Sigmoid colon (tissue), 7 donors: ENCODE data around the gene PCDHGC4. TPM values are rescaled to one million over a fixed set of nuclear protein-coding genes. Genes with fewer than 3 reads are reported as not detected.

ENCODE experiments used
- DNase-seq: peaks from one replicate; pipeline ENCODE4 v3.0.0-alpha.2; 2019
- H3K27ac ChIP-seq, 4 donors: fragments of 200-600 bp; sonication (generic); one replicate each; pipeline ENCODE4 v1.5.1; 2016 to 2019; ENCODE audit warnings: mild to moderate bottlenecking in 1 of 4
- H3K27me3 ChIP-seq, 3 donors: fragments of 200-600 bp; sonication (generic); one replicate each; pipeline ENCODE4 v1.5.1; 2019; ENCODE audit warnings: mild to moderate bottlenecking in 1 of 3
- H3K36me3 ChIP-seq, 4 donors: fragments of 200-600 bp; sonication (generic); one replicate each; pipeline ENCODE4 v1.5.1; 2016 to 2019
- H3K4me1 ChIP-seq, 4 donors: fragments of 200-600 bp; sonication (generic); one replicate each; pipeline ENCODE4 v1.5.1; 2017 to 2019
- H3K4me3 ChIP-seq, 4 donors: fragments of 200-600 bp; sonication (generic); one replicate each; pipeline ENCODE4 v1.5.1; 2017 to 2019; ENCODE audit warnings: mild to moderate bottlenecking in 2 of 4, moderate library complexity in 1 of 4
- H3K9me3 ChIP-seq, 4 donors: fragments of 200-600 bp in 3 of 4; sonication (generic) in 3 of 4; one replicate each; pipeline versions ENCODE4 v1.5.1 to v1.6.1; 2013 to 2019
- CTCF ChIP-seq, 4 experiments: fragments of 450-650 bp in 3 of 4; fragments of 200-600 bp in 1 of 4; IDR thresholded peaks; one replicate each; pipeline ENCODE4 v1.5.1; 2016 to 2019; ENCODE audit warnings: antibody characterized with exemption in 4 of 4, mild to moderate bottlenecking in 3 of 4, moderate library complexity in 2 of 4
- EP300 ChIP-seq, 4 donors: sonication (generic); formaldehyde crosslinking; IDR thresholded peaks; one replicate each; pipeline ENCODE4 v1.6.1; 2017; ENCODE audit warnings: antibody characterized with exemption in 4 of 4
- POLR2A ChIP-seq, 2 donors: fragments of 450-650 bp; IDR thresholded peaks; one replicate each; pipeline ENCODE4 v1.6.1; 2016; ENCODE audit warnings: antibody characterized with exemption in 2 of 2, mild to moderate bottlenecking in 2 of 2, moderate library complexity in 2 of 2
- POLR2AphosphoS5 ChIP-seq, 4 donors: sonication (generic); formaldehyde crosslinking; IDR thresholded peaks; one replicate each; pipeline ENCODE4 v1.6.1; 2017; ENCODE audit warnings: antibody characterized with exemption in 4 of 4
- WGBS, 2 donors: extraction: QIAGEN DNeasy Blood & Tissue Kit; methylation state at CpG; one replicate each; pipeline ENCODE4 v1.1.7; 2013; 5-methylcytosine and 5-hydroxymethylcytosine counted together
- intact Hi-C: fragments of 100-400 bp; cut with DNase I; formaldehyde crosslinking; loops from one replicate; pipeline ENCODE4 v1.15.1; 2023
- polyA plus RNA-seq, 3 donors: library from polyadenylated mRNA; stranded (reverse); fragments of 200-250 nt; gene quantifications; one replicate each; pipeline ENCODE4 v1.2.3, GENCODE V29; 2013
- total RNA-seq, 4 donors: library from RNA; depleted of rRNA; stranded (reverse); fragments of >200 nt; gene quantifications; one replicate each; pipeline ENCODE4 v1.1.0, GENCODE V29; 2016
- donor health status: healthy with polysubstance abuse.
- donor health status: Bipolar disorder and iron deficiency.
- donor health status: healthy.

Gene PCDHGC4
- total and polyA plus RNA-seq, 7 donors: 0.47 to 8.6 (median 3.0) TPM; not detected in 2

DNA sequence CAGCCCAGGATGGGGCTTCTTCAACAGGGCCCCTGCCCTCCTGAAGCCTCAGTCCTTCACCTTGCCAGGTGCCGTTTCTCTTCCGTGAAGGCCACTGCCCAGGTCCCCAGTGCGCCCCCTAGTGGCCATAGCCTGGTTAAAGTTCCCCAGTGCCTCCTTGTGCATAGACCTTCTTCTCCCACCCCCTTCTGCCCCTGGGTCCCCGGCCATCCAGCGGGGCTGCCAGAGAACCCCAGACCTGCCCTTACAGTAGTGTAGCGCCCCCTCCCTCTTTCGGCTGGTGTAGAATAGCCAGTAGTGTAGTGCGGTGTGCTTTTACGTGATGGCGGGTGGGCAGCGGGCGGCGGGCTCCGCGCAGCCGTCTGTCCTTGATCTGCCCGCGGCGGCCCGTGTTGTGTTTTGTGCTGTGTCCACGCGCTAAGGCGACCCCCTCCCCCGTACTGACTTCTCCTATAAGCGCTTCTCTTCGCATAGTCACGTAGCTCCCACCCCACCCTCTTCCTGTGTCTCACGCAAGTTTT is 27.6 kb downstream of the PCDHGC4 start:
- Histone ChIP-seq H3K4me1 (peaks cover 0 to 64% (median 56%) of the 10 kb centered on the region in 4 donors), H3K4me3 (peak overlapping the region; percentile 50 to 72 (median 60)), H3K27ac (peak overlapping the region; percentile 89 to 97 (median 92)), H3K36me3 (peaks cover 0 to 13% (median 6%) of the 10 kb centered on the region in 4 donors), H3K9me3 (no peaks in the 10 kb centered on the region), H3K27me3 (no peaks in the 10 kb centered on the region)
- TF ChIP-seq EP300 (IDR thresholded peaks at IDR 0.05) (no peak), CTCF (IDR thresholded peaks at IDR 0.05) (peak; percentile 82 to 91 (median 88)), POLR2AphosphoS5 (IDR thresholded peaks at IDR 0.05) (peak in 3 of 4 donors; percentile 31 to 46 (median 33)), POLR2A (IDR thresholded peaks at IDR 0.05) (no peak)
- 6 to 37% methylated on average over 28 of the region's 28 CpGs for WGBS, 2 donors
- intact Hi-C loops: loop anchor here (1.0 kb wide), 1 partner anchor 36 kb away; no protein-coding TSS in a partner anchor
- peak; percentile 93 for DNase-seq

DNA sequence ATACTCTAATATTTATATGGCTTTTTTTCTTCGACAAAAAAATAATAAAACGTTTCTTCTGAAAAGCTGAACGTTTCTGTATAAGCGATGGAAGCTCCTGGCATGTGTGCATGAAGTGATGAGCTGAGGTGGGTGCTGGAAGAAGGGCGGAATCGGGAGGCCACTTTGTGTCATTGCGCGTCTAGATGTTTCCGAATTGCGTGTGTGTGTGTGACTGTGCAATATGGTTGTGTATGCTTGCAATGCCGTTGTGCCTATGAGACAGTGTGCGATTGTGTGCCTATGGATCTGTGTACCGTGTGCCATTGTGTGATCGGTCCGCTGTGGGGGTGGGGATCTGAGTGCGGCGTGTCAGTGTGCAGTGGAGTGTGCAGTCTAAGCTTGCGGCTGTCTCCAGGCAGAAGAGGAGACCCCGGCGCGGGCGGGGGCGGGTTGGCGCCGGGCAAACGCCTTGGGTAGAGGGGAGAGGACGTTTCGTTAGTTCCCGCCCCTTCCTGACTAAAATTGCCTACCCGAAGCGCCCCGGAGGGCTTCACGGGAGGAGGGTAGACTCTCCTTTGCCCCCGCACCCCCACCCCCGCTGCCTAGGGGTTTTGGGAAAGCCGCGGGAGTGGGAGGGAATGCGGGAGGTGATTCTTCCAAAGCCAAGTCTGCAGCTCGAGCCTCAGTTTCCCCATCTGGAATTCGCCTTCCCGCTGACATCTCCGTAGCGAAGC is 28.2 kb downstream of the PCDHGC4 start:
- Histone ChIP-seq H3K36me3 (peaks cover 0 to 13% (median 6%) of the 10 kb centered on the region in 4 donors), H3K4me1 (peaks cover 0 to 58% (median 50%) of the 10 kb centered on the region in 4 donors)
- intact Hi-C loops: loop anchor here (1.0 kb wide), 1 partner anchor 37 kb away; no protein-coding TSS in a partner anchor

DNA sequence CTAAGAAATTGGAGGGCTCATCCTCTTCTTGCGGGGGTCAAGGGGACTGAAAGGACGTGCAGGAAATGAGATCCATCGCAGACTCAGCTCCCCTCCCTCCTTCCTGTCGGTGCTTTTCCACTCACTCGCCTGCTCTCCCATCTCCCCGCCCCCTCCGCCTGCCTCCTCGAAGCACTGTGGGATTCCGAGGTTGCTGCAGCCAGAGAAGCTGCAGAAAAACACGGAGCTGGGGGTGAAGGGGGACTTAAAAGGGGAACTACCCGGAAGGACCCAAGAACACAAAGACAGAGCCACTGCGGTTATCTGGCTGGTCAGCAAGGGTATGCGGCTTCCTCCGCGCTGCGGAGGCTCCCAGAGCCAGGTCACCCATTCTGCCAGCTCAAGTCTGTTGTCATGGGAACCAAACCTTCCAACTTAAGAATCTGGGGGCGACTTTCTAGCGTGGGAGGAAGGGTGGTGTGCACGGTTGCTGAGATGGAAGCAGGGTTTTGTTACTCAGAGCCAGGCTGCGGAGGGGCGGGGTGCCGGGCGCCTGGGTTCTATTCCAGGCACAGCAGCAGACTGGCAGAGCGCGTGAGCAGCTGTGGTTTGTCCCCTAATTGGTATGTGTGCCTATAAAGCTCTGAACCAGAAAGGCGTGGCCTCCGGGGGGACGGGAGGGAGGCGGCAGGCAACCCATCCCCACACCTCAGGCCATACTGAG is 28.9 kb downstream of the PCDHGC4 start:
- TF ChIP-seq POLR2A (IDR thresholded peaks at IDR 0.05) (peak in 1 of 2 donors; percentile 35), CTCF (IDR thresholded peaks at IDR 0.05) (peak in 1 of 4 experiments; percentile 3), POLR2AphosphoS5 (IDR thresholded peaks at IDR 0.05) (peak; percentile 59 to 79 (median 66)), EP300 (IDR thresholded peaks at IDR 0.05) (peak in 2 of 4 donors; percentile 44 to 46)
- Histone ChIP-seq H3K27ac (peak overlapping the region; percentile 89 to 97 (median 92)), H3K4me1 (peaks cover 0 to 51% (median 43%) of the 10 kb centered on the region in 4 donors), H3K27me3 (no peaks in the 10 kb centered on the region), H3K36me3 (peaks cover 0 to 13% (median 6%) of the 10 kb centered on the region in 4 donors), H3K9me3 (no peaks in the 10 kb centered on the region), H3K4me3 (peak overlapping the region; percentile 50 to 72 (median 60))
- WGBS, 2 donors: 17 to 52% methylated on average over 29 of the region's 29 CpGs
- DNase-seq: peak; percentile 94
- intact Hi-C loops: no loop called here

More for the DNA sequence above, 28.2 kb downstream of the PCDHGC4 start:
- H3K27me3 ChIP-seq: no peaks in the 10 kb centered on the region
- peak overlapping the region; percentile 50 to 72 (median 60) for H3K4me3 ChIP-seq
- TF ChIP-seq POLR2AphosphoS5 (IDR thresholded peaks at IDR 0.05): peak in 2 of 4 donors; percentile 3 to 36
- no peak for TF ChIP-seq EP300 (IDR thresholded peaks at IDR 0.05)
- peak overlapping the region; percentile 89 to 97 (median 92) for H3K27ac ChIP-seq
- no peaks in the 10 kb centered on the region for H3K9me3 ChIP-seq
- 7 to 40% methylated on average over 43 of the region's 43 CpGs for WGBS, 2 donors
- no peak for DNase-seq

- intact Hi-C loops: no loop called here
- H3K4me1 ChIP-seq: peaks cover 0 to 43% (median 35%) of the 10 kb centered on the region in 4 donors
- H3K4me3 ChIP-seq: peak overlapping the region; percentile 50 to 72 (median 60)
- DNase-seq: no peak
- H3K9me3 ChIP-seq: no peaks in the 10 kb centered on the region
- WGBS, 2 donors: 76 to 79% methylated on average over 6 of the region's 6 CpGs
- TF ChIP-seq EP300 (IDR thresholded peaks at IDR 0.05) (no peak), CTCF (IDR thresholded peaks at IDR 0.05) (no peak), POLR2AphosphoS5 (IDR thresholded peaks at IDR 0.05) (no peak), POLR2A (IDR thresholded peaks at IDR 0.05) (no peak)
- H3K27ac ChIP-seq: peak overlapping the region; percentile 89 to 97 (median 92)
- peaks cover 0 to 13% (median 6%) of the 10 kb centered on the region in 4 donors for H3K36me3 ChIP-seq
- H3K27me3 ChIP-seq: no peaks in the 10 kb centered on the region
Observed at GRCh38 chr5:141514330-141515133, 29.7 kb downstream of the PCDHGC4 start.
